Hematopoietic multipotent progenitor cell treated with erythropoietin and hydrocortisone succinate and interleukin-3 and kit ligand, for 4 days (in vitro differentiated cells): ENCODE results near the gene OR2V1.
A peak's percentile ranks its signal among the peaks of the same experiment; 100 is the strongest.
"Not testable (repeated sequence)": the region's sequence is repeated elsewhere in the genome, so short reads cannot be mapped to it uniquely, and the experiment has no call there.

Source experiments
- DNase-seq: peaks from one replicate; pipeline ENCODE4 v3.0.0-alpha.2; 2015

The OR2V1 gene, protein sequence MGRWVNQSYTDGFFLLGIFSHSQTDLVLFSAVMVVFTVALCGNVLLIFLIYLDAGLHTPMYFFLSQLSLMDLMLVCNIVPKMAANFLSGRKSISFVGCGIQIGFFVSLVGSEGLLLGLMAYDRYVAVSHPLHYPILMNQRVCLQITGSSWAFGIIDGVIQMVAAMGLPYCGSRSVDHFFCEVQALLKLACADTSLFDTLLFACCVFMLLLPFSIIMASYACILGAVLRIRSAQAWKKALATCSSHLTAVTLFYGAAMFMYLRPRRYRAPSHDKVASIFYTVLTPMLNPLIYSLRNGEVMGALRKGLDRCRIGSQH

DNA sequence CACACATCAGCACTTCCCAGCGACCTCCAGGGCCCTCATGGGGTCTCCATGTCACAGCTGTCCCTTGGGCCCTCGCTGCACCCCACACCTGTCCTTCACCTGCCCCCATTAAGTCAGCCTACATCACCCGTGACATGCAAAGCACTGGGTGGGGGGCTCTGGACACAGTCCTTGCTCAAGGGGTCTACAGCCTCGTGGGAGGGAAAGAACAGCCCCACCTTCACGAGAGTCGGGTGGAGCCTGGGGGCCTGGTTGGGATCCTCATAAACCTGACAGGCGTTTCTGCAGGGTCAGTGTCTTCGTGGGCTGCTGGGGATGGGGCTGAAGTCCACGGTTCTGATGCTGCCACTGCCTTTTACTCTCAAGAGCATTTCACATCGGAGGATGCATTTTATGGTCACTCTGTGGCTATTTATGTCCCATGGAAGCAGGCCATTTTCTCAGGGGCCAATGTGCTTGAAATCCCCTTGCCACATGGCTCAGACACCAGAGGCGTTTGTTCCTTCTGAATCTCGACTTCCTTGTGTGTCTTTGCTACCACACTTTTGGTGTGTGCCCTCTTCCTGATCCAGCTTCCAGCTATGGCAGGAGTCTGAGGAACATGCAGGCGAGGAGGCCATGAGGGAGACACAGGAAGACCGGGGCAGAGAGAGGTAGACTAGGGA is at the start of gene OR2V1:
Gene OR2V1 (minus strand): TSS at position 338 of the 665 bp plus-strand sequence. CDS start 5,865 bp downstream, outside the sequence.
- DNase-seq = no peak

DNA sequence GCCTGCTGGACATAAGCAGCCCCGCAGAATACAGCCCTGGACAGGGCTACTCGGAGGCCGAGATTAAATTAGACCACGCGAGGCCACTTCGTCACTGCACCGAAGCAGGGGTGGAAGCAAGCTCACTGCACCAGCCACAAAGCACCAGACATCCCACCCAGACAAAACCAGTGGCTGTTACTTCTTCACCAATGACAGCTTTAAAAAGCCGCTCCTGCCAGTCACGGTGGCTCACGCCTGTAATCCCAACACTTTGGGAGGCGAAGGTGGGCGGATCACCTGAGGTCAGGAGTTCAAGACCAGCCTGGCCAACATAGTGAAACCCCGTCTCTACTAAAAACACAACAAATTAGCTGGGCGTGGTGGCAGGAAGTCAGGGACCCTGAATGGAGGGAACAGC is 46.6 kb upstream of the OR2V1 start:
- not testable (repeated sequence) for DNase-seq

DNA sequence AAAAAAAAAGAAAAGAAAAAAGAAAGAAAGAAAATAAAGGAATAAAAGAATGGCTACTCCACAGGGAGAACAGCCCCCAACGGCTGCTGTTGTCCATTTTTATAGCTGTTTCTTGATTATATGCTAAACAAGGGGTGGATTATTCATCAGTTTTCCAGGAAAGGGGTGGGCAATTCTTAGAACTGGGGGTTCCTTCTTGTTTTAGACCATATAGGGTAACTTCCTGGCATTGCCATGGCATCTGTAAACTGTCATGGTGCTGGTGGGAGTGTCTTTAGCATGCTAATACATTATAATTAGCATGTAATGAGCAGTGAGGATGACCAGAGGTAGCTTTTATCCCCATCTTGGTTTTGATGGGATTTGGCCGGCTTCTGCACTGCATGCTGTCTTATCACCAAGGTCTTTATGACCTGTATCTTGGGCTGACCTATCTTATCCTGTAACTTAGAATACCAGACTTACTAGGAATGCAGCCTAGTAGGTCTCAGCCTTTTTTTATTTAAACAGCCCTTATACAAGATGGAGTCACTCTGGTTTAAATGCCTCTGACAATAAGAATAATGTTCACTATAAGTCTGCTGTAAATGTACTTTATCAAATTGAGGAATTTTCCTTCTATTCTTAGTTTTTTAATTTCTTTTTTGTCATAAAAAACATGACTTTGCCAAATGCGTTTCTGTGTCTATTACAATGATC is 45.4 kb upstream of the OR2V1 start:
- DNase-seq = peak; percentile 56

DNA sequence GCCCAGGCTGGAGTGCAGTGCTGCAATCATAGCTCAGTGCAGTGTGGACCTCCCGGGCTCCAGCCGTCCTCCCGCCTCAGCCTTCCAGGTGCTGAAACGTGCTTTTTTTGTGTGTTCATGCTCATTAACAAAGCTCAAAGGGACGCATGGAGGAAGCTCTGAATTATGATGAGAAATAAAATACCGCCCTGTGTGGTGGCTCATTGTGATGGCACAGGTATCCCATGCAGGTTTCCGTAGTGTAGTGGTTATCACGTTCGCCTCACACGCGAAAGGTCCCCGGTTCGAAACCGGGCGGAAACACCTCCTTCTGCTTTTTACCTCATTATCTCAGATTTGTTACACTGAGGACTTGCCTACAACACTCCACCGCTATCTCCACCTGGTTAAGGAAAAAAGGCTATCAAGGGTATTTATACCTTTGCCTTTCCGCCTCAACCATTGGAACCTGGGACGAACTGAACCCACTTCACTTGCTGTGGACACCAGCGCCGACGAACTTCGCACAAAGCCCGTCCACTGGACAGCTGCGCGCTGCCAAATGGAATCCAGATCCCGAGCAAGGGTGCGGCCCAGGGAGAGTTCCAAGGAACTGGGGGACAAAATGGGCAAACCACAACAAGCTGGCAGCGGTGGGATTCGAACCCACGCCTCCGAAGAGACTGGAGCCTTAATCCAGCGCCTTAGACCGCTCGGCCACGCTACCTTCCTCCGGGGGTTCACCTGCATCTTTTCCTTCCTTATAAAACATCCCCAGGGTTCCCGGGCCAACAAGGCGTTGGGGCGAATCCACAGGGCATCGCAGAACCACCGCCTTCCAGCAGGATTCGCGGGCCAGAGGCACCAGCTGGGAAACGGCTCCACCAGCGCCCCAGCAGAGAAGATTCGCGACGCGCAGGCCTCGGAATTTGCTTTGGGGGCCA is 42.7 kb upstream of the OR2V1 start:
- DNase-seq = peak; percentile 84

DNA sequence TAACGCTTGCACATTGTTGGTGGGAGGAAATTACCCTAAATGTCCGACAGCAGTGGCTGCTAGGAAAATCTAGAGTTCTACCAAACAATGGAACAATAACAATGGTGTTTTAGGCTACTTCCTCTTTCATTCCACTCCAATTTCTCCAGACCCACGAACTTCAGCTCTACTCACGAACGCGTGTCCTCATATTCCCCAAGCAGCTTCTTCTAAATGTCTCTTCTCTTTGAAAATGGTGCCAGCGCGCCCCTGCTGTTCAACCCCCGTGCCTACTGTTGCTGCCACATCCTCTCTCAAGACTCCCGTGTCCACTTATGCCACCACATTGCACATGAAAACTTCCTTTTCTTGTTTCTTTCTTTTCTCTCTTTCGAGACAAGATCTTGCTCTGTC is 42.1 kb upstream of the OR2V1 start:
- DNase-seq = peak; percentile 84

DNA sequence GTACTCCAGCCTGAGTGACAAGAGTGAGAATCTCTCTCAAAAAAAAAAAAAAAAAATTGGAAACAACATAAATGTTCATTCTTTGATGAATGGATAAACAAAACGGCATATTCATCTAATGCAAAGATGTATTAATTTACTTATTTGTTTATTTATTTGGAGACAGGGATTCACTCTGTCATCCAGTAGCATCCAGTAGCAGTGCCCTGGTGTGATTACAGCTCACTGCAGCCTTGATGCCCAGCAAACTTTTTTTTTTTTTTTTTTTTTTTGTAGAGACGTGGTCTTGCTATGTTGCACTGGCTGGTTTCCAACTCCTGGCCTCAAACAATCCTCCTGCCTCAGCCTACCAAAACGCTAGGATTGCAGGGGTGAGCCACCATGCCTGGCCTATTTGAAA is 40.8 kb upstream of the OR2V1 start:
- no peak for DNase-seq

DNA sequence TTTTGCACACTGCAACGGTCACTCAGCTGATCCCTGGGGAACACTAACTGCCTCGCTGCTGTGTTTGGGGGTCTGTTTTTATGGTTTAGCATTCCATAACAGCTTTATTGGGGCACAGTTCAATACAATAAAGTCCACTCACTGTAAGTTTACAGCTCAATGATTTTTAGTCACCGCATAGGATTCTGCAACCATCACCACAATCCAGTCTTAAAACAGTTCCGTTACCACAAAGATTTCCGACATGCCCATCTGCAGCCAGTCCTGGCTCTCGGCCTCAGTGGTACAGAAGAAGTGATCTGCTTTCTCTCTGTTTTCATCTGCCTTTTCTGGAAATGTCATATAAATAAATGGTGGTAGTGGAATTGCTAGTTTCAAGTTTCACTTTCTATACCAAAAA is 40.0 kb upstream of the OR2V1 start:
- no peak for DNase-seq

DNA sequence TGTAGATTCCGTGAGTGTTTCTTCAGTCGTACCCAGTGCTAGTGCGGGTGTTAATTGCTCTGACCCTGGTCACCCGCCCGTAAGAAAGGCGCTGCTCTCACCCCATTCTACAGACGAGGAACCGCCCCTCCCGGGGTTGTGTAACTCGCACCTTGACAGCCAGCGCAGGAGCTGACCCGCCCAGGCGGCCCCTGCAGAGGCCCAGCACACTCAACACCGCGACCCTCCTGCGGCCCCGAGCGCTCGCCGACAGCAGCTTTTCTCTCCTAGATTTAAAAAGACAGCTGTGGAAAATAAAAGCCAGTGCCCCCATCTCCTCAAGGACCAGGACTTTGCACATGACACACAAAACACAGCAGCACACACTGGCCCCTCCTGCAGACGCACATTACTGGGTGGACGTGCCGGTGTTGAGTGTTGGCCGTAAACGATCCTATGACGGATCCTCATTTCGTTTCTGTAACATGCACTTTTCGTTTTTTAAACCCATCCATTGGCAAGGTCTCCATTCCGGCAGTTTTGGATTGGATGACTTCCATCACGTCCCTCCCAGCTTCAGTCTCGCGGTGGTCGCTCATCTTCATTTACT is 39.4 kb upstream of the OR2V1 start:
- peak; percentile 37 for DNase-seq

DNA sequence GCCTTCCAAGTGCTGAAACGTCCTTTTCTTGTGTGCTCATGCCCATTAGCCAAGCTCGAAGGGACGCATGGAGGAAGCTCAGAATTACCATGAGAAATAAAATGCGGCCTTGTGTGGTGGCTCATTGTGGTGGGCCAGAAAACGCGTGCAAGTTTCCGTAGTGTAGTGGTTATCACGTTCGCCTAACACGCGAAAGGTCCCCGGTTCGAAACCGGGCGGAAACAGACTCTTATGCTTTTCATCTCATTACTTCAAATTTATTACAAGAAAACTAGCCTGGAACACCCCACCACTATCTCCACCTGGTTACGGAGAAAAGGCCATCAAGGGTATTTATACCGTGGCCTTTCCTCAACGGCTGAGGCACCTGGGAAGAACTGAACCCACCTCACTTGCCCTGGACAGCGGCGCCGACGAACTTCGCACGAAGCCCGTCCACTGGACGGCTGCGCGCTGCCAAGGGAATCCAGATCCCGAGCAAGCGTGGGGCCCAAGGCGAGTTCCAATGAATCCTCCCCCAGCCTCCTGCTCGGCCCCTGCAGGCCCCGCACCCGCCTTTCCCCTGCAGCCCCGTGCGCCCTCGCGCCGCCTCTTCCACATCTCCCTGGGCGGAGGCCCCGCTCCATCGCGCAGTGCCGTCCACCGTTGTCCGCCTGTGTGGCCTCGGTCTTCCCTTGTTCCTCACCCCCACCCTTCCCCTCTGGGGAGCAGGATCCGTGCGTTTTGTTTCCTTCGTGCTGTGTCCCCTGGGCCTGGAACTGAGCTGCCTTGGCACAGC is 38.7 kb upstream of the OR2V1 start:
- DNase-seq = peak; percentile 91

DNA sequence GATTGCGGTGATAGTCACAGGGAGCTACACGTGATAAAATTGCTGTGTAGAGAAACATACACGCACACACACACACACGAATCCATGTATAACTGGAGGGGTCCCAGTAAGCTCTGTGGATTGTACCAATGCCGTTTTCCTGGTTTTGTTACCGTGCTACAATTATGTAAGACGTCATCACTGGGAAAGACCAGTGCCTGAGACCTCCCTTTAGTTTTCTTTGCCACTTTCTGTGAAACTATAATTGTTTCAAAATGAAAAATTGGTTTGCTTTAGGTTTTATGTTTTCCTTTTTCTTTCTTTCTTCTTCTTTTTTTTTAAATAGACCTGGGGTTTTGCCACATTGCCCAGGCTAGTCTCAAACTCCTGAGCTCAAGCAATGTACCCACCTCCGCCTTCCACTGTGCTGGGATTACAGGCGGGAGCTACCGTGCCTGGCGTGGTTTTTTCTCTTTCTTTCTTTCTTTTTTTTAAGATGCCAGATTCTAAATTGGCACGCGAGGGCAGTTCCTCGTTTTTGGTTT is 37.7 kb upstream of the OR2V1 start:
- no peak for DNase-seq

DNA sequence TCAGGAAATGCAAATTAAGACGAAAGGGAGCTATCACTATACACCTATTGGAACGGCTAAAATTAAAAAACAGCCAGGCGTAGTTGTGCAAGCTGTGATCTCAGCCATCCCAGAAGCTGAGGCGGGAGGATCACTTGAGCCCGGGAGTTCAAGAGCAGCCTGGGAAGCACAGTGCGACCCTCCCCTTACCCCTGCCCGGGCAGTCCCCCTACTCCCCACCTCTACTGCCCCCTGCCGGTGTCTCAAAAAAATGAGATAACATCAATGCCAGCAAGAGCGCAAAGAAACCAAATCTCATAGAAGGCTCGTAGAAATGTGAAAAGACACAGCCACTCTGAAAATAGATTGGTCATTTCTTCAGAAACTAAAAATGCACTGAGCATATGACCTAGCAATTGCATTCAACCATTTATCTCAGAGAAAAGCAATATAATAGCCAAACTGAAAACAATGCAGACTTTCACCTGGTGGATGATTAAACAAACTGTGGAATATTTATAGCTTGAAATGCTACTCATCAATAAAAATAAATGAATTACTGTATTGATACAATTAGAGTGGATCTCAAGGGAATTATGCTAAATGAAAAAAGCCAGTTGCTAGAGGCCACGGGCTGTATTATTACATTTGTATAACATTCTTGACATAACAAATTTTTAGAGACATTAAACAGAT is 37.0 kb upstream of the OR2V1 start:
- DNase-seq = peak; percentile 59

DNA sequence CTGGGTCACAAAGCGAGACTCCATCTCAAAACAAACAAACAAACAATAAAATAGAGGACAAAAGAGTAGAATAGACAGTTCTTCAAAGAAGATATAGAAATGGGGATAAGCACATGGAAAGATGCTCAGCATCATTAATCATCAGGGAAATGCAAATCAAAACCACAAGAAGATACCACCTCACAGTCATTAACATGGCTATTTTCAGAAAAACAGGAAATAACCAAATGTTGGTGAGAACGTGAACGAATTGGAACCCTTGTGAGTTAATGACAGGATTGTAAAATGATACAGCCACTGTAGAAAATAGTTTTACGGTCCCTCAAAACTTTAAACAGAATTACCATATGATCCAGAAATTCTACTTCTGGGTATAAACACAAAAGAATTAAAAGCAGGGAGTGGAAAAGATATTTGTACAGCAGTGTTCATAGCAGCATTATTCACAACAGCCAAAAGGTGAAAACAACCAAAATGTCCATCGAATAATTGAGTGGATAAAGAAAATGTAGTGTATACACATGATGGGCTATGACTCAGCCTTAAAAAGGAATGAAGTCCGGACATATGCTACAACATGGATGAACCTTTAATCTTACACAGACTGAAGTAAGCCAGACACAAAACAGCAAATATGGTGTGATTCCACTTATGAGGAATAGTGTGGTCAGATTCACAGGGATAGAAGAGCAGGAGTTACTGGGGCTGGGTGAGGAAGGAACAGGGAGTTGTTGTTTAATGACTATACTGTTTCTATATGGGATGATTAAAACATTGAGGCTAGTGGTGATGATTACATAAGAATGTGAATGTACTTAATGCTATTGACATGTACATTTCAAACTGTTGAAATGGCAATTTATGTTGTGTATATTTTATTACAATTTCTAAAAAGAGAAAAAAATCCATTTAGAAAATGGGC is 36.1 kb upstream of the OR2V1 start:
- DNase-seq = no peak

DNA sequence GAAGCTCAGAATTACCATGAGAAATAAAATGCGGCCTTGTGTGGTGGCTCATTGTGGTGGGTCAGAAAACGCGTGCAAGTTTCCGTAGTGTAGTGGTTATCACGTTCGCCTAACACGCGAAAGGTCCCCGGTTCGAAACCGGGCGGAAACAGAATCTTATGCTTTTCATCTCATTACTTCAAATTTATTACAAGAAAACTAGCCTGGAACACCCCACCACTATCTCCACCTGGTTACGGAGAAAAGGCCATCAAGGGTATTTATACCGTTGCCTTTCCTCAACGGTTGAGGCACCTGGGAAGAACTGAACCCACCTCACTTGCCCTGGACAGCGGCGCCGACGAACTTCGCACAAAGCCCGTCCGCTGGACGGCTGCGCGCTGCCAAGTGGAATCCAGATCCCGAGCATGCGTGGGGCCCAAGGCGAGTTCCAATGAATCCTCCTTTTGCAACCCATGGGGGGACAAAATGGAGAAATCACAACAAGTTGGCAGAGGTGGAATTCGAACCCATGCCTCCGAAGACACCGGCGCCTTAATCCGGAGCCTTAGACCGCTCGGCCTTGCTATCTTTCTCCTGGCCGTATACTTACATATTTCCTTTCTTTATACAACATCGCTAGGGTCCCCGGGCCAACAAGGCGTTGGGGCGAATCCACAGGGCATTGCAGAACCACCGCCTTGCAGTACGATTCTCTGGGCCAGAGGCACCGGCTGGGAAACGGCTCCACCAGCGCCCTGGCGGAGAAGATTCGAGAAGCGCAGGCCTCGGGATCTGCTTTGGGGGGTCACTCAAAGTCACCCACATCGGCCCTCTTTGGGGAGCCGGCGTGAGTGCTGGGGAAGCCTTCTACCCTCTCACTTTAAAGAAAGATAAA is 33.3 kb upstream of the OR2V1 start:
- peak; percentile 65 for DNase-seq

DNA sequence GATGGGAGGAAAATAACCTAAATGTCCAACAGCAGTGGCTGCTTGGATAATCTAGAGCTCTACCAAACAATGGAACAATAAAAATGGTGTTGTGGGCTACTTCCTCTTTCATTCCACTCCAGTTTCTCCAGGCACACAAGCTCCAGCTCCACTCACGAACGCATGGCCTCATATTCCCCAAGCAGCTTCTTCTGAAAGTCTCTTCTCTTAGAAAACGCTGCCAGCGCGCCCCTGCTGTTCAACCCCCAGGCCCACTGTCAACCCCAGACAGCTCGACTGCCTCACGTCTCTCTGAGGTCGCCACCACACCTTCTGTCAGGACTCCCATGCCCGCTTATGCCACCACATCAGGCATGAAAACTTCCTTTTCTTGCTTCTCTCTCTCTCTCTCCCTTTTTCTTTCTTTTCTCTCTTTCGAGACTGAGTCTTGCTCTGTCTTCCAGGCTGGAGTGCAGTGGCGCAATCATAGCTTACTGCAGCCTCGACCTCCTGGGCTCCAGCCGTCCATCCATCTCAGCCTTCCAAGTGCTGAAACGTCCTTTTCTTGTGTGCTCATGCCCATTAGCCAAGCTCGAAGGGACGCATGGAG is 32.6 kb upstream of the OR2V1 start:
- DNase-seq = peak; percentile 67

DNA sequence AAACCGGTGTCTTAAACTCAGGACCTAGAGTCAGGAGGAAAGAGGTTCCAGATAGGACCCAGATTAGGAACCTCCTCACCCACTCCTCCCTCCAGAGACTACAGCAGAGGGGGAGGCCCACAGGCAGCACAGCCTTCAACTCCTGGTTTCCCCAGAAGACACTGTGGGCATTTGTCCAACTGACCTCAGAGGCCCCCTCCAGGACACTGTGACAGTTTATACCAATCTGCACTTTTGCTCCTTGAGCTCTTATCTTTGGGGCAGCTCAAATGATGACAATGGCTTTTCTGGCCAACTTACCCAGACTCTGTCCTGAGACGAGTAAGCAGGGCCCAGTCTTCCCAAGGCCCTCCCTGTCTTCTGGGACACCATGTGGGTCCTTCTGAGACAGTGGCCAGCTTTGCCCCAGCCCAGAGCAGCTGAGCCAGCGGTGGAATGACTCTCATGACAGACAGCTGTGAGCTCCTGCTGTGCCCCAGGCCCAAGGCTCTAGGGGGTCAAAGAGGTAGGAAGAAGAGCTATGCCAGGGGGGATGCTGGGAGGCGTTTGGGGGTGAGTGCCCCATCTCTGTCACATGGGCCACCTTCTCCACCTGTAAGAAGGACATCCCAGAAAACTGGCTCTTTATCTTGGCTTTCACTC is 30.7 kb upstream of the OR2V1 start:
- no peak for DNase-seq

DNA sequence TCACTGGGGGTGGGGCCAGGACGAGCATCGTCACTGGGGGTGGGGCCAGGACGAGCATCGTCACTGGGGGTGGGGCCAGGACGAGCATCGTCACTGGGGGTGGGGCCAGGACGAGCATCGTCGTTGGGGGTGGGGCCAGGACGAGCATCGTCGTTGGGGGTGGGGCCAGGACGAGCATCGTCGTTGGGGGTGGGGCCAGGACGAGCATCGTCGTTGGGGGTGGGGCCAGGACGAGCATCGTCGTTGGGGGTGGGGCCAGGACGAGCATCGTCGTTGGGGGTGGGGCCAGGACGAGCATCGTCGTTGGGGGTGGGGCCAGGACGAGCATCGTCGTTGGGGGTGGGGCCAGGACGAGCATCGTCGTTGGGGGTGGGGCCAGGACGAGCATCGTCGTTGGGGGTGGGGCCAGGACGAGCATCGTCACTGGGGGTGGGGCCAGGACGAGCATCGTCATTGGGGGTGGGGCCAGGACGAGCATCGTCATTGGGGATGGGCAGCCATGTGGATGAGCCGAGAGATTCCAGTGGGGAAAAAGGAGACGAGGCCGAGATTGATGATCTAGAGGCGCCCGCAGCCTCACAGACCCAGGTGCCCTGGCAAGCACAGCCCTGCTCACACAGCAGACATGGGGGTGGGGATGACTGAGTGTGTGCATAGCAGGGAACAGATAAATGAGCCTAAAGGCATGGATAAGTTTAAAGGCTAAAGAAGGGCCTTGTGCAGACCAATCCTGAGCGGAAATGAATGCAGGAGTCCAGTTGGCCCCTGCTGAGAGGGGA is 30.0 kb upstream of the OR2V1 start:
- not testable (repeated sequence) for DNase-seq
